HuH-7.5 (cell line): Measurements from ENCODE around the gene OSBPL2.
A peak's percentile ranks its signal among the peaks of the same experiment; 100 is the strongest.

Experiments used
- DNase-seq: peaks from one replicate; pipeline ENCODE4 v3.0.0; 2011; ENCODE audit warnings: low spot score

OSBPL2 gene

DNA sequence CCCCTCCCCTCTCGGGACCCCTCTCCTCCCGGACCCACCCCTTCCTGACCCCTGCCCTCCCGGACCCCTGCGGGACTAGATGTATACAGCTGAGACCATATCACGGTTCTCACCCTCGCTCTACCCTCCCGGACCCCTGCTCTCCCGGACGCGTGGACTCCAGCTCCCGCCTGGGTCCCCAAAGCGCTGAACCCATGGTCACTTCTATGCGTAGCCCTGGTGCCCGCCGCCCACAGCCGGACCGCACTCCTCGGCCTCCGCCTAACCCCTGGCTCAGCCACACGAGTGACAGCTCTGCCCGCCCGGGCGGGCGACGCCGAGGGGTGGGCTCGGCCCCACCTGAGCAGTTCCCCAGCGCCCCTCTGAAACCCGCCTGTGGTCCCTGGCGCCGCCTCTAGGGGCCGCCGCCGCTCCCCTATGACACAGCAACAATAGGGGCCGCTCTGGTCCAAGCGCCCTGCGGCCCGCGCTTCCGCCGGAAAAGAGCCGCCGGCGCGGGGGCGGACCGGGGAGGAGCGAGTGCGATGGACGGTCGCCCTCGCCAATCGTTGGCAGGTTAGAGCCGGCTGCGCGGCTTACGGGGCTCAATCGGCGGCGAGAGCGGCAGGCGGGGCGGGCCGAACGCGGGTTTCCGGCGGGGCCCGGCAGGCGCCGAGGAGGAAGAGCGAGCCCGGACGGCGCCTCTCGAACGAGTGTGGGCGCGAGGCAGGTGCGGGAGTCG lies 64.2 kb downstream of the OSBPL2 start, which contains the start of gene ADRM1:
Gene ADRM1 (plus strand): TSS at position 657 of the 721 bp plus-strand sequence. CDS start 572 bp downstream, outside the sequence.
- DNase-seq: peak; percentile 100

DNA sequence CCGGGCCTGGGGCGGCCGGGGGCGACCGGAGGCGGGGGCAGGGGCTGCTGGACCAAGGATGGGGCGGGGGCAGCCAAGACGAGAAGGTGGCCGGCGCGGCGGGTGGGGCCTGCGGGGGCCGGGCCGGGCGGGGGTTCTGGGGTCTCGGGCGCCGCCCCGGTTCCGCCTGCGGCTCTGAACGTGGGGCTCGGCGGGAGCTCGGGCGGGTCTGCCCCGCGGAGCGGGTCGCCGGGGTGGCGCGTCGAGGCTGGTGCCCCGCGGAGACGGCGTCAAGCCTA lies 64.7 kb downstream of the OSBPL2 start:
- DNase-seq: no peak

DNA sequence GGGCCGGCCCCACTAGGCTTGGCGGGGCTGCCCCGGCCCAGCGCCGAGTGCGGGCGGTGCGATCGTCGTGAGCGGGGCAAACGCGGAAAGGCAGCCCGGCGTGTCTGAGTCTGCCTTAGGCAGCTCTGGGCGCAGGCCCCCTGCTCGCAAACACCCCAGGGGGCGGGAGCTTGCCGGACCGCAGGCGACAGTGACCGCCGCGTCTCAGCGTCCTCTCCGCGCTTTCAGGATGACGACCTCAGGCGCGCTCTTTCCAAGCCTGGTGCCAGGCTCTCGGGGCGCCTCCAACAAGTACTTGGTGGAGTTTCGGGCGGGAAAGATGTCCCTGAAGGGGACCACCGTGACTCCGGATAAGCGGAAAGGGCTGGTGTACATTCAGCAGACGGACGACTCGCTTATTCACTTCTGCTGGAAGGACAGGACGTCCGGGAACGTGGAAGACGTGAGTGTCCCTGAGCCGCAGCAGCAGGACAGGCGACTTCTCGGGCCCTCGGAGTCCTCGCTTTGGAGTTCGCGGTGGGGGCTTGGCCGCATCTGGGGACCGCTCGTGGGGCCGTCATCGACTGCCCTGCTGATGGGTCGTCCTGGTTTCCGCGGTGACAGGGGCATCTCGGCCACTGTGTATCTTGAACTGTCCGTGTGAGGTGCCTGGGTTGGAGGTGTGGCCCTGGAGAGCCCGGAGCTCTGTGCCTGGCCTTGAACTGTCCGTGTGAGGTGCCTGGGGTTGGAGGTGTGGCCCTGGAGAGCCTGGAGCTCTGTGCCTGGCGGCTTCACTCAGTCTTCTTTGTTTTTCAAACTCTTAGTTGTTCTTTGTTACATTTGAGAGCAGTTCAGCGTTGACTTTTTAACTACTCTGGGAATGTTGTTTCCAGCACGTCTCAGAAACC lies 65.3 kb downstream of the OSBPL2 start:
- no peak for DNase-seq

DNA sequence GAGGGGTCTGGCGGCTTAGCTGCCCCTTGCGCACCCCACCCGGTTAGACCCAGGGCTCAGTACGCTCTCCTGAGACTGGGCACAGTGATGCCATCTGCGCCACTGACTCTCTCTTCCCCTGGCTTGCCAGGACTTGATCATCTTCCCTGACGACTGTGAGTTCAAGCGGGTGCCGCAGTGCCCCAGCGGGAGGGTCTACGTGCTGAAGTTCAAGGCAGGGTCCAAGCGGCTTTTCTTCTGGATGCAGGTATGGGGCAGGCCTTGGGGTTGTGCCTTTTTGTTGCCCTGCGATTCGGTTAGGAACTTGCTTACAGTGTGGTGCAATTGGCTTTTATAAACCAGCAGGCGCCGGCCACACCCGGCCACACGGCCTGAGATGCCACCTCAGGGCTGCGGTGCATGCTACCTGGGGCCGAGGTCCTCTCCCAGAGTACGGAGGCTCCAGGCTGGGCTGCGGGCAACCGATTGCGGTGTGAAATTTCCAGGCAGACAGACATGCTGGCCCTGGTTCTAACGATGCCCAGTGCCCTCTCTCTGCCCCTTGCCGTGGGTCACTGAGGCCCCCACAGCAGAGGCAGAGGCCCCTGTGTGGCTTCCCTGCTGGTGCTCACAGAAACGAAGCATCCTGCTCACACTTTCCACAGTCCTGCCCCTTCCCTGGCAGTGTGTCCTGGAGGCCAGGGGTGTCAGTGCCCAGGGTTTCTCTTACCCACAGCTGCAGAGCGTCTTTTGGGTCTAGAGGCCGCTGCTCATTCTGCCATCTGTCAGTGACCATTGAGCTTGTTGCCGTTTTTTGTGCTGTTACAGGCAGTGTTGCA lies 66.2 kb downstream of the OSBPL2 start:
- no peak for DNase-seq

DNA sequence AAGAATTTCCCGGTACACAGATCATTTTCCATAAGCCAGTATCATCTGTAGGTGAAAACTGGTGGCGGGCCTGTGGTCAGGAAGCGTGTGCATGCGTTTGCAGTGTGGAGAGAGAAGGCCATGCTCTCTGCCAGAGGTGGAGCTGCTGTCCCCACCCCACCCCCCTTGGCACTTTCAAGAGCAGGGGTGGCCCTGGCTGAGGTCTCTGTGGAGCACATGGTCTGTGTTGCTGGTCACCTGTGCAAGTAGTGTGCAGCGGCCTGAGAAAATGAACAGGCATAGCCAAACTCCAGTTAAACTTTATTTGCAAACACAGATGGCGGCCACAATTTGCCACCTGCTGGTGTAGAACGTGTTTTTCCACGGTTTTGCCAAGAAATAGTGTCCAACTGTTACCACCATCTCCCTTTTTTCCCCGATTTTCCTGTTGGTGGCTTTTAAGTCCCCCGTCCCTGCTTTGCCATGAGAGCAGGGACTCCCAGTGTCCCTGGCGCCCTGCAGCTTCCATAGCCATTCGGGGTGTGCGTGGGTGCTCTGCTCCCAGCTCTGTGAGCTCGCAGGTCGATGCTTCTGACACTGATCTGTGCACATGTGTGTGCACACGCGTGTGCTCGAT lies 66.9 kb downstream of the OSBPL2 start:
- DNase-seq: no peak

DNA sequence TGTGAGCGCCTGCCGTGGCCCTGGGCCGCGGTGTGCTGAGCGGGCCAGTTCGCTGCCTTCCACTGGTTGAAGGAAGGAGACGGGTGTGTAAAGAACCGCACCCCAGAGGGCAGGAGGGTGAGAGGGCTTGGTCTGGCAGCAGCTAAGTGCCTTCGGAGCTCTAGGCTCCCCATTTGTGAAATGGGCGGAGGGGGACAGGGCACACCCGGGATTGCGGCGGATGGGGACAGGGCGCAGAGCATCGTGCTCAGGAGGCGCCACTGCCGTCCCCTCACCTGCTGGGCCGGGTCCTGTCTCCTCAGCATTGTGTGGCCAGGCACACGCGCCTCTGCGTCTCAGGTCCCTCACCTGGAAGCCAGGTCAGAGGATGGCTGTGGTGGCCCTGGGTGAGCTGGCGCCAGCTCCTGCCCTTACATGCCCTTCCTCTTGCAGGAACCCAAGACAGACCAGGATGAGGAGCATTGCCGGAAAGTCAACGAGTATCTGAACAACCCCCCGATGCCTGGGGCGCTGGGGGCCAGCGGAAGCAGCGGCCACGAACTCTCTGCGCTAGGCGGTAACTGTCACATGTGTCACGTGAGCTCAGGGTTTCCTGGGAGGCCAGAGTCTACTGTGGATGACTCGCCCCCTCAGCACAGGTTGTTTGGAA lies 67.6 kb downstream of the OSBPL2 start:
- no peak for DNase-seq

DNA sequence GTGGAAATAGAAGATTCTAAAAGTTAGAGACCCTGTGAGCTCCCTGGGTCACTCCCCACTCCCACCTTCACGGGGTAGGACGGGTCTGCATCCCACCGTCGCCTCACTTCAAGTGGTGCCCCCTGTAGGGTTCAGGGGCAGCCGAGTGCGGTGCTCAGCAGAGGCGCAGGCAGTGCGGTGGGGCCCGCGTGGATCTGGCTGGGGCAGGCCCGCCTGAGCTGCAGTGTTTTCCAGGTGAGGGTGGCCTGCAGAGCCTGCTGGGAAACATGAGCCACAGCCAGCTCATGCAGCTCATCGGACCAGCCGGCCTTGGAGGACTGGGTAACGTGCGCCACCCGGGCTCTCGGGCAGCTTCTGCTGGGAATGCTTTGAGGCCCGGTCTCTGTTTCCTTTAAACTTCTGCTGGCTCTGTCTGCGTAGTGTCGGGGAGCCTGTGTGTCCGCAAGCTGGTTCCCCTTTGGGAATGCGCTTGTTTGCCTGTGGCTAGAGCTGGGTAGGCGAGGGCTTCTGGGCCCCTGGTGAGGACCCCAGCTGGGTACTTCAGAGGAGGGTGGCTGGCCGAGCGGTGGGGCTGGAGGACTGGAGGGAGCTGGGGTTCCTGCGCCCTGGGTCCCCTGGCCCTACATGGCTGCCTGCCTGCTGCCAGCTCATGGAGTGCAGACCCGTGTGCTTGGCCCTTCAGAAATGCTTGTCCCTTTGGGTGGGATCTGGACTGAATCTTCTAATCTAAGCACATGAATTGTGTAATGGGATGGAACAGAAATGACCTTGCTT lies 68.3 kb downstream of the OSBPL2 start:
- no peak for DNase-seq

DNA sequence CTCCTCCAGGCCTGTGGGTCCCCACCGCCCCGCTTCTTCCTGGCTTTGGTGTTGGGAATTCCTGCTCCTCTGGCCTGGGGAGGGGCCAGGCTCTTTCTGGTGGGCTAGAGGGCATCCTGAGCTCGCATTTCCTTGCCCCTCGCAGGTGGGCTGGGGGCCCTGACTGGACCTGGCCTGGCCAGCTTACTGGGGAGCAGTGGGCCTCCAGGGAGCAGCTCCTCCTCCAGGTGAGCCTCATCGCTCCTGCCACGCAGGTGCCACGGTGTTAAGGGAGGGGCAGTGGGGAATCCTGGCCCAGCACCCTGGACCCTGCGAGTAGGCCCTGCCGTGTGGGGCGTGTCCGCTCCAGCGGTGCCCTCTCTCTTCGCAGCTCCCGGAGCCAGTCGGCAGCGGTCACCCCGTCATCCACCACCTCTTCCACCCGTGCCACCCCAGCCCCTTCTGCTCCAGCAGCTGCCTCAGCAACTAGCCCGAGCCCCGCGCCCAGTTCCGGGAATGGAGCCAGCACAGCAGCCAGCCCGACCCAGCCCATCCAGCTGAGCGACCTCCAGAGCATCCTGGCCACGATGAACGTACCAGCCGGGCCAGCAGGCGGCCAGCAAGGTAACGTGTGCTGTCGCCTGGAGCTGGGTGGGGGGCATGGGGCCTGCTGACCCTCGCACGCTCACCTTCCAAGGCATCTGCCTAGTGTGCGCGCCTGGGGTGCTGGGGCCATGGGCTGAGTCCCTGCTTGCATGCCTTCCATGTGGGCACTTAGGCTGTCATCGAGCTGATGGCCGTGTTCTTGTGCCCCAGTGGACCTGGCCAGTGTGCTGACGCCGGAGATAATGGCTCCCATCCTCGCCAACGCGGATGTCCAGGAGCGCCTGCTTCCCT lies 69.1 kb downstream of the OSBPL2 start:
- no peak for DNase-seq

DNA sequence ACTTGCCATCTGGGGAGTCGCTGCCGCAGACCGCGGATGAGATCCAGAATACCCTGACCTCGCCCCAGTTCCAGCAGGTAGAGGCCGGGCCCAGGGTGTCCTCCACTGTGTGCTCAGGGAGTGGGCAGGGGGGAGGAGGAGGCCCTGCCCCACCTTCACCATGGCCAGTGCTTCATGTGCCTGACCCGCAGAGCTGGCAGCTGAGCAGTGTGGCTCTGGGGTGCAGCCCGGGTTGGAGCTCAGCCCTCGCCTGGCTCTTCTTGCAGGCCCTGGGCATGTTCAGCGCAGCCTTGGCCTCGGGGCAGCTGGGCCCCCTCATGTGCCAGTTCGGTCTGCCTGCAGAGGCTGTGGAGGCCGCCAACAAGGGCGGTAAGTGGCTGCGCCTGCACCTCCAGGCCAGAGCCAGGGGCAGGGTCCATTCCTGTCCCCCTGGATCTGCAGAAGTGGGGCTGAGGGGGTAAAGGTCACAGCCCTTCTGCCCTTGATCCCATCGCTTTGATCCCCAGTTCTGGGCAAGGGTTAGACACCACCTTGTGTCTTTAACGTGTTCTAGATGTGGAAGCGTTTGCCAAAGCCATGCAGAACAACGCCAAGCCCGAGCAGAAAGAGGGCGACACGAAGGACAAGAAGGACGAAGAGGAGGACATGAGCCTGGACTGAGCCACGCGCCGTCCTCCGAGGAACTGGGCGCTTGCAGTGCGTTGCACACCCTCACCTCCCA lies 69.9 kb downstream of the OSBPL2 start:
- no peak for DNase-seq

DNA sequence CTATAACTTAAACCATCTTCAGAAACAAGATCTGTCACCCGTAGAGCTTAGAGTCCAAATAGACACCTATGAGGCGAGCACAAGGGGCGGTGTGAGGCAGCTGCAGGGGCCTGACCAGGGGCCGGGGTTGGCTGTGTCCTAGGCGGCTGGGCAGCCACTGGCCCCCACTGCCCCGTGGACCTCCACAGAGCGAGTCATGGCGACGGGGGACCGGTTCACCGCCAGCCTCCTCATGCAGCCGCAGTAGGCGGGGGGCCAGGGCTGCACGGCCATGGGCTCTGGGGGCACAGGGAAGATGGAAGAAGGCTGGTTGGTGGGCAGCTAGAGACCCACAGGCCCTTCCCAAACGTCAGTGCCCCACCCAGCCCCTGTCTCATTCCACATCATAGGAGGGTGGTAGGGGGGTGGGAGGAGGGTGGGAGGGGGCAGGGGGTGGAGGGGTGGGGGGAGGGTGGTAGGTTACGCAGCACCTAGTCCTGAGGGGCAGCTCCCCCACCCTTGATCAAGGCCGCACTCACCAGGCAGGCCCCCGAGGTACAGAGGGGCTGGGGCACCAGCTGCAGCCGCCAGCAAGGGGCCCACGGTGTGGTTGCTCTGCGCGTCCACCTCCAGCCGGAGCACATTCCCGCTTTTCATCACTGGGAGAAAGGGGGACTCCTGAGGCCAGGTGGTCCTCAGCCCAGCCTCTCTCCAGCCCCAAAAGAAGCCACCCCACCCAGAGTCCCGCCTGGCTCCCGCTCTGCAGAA lies 71.0 kb downstream of the OSBPL2 start:
- DNase-seq: no peak

DNA sequence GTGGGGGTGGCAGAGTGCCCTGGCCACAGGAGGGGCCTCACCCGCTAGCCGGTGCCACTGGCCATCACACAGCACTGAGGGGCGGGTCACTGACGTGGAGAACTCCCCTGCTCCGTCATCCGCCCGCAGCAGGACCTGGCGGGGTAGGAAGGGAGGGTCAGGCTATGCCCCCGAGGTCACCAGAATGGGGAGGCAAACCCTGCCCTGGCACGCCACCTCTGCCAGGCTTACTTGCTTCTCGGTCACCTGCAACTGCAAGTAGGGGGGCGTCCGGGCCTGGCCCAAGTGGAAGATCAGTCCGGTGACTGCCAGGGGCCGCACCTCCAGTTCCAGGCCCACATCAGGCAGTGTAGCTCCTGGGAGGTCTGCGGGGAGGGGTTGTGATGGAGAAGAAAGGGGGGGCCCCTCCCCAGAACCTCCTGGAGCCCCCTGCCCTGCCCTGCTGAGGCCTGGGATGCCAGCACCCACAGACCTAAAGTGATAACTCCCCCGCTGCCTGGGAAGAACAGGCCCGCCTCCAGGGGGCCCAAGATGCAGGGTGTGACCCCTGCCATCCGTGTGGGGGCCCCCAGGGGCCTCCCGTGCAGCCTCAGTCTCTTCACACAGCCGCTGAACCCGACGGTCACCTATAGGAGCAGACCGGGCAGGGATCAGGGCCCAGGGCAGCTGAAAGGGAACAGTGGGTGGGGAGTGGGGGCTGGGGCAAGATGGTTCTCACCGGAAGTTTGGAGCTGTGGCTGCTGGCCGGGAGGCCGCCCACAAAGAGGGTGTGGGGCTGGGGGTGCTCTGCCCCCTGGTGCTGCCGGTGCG lies 71.8 kb downstream of the OSBPL2 start:
- no peak for DNase-seq

DNA sequence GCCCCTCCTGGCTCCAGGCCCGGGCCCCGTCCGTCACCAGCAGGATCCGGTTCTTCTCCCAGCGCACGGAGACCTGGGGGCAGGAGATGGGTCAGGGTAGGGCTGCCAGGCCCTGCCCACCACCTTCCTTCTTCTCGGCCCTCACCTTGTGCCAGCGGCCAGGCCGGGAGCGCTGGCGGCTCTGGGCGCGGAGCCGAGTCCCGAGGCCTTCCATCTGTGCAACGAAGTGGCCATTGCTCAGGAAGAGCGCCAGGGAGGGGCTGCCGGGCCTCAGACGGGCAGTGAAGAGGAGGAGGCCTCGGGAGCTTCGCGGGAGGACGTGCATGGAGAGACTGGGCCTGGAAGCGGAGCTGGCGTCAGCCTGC lies 72.4 kb downstream of the OSBPL2 start:
- DNase-seq: no peak

DNA sequence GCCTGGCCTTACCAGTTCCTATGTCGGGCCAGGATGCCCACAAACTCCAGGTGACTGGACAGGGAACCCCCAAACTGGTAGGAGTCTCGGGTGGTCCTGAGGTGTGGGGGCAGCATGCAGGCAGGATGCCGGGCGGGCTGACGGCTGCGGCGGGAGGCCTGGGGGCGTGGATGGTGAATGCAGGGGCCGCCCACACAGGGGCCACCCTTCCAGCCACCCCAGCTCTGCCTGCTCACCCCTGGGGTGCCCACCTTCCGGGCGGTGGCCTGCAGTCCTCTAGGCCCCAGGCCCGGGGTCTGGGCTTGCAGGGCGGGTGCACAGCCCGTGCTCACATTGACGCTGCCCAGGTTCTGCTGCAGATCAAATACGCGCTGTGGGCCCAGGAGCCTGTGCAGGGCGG lies 72.8 kb downstream of the OSBPL2 start:
- DNase-seq: no peak

DNA sequence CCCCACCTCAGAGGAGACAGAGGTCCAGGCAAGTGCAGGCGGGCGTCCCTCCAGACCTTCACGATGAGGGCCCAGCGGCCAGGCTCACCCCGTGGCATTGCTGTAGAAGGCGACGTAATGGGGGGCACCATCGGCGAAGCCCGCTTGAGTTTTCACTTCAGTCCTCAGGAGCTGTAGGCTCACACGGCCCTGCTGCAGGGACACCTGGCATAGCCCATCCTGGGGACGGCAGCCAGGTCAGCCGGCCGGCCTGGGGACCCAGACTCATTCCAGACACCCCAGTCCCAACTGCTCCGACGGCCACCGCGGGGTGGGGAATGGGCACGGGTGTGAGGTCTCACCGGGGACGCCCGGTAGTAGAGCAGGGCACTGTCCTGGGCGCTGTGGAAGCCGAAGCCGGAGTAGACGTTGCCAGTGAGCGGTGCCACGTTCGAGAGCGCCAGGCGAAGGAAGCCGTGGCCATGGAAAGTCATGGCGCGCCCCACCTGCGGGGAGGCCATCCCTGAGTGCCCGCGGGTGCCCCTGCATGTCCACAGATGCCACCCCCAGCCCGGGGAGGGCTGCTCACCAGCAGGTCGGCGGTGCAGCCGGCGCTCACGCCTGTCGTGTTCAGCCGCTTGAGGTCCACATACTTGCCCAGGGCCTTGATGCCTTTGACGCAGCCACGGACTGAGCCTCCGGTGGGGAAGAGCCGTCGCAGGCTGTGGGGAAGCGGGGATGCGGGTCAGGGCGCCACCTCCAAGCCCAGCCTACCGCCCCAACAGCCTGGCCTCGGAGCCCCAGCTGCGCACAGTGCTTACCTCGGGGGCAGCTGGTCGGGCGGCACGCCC lies 73.7 kb downstream of the OSBPL2 start:
- no peak for DNase-seq

DNA sequence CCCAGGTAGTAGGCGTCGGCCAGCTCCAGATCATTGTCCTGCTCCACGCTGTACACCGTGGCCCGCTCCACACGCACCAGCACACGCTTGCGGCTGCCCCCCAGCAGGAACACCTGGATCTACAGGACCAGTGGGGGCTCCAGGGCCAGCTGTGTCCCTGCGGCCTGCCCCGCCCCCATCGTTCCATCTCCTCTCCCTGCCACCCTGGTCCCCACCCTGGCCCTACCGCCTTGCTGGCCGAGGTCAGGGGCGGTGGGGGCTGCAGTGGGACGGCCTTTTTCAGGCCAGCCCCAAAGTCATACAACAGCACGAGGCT lies 74.3 kb downstream of the OSBPL2 start:
- DNase-seq: no peak

DNA sequence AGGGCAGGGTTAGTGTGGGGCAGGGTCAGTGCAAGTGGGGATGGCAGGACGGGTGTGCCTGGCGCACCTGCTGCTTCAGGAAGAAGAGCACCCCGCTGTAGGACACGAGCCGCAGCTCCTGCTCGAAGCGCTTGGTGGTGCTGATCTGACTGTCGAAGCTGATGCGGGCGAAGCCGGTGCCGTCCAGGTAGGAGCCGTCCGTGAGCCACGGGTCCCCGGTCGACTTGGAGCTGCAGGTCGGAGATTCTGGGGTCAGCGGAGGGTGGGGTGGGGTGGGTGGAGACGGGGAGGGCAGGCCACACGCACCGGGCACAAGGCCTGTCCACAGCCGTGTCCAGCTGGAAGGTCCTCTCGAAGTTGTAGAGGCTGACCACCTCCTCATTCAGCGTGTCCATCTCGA lies 74.7 kb downstream of the OSBPL2 start:
- no peak for DNase-seq
